ENCODE results near the gene ROR1.

Gene ROR1

GRCh38 chr1:63732666-63733065, 41.2 kb upstream of the ROR1 start:
- H3K4me3 ChIP-seq (ENCODE audit: low read length) = no peak overlapping the region
- no peak for TF ChIP-seq CTCF (conservative IDR thresholded peaks at IDR 0.05; ENCODE audit: low read depth, low read length)
- DNase-seq (ENCODE audit: low read depth) = no peak

GRCh38 chr1:63738772-63739171, 35.0 kb upstream of the ROR1 start:
- no peak for TF ChIP-seq CTCF (conservative IDR thresholded peaks at IDR 0.05; ENCODE audit: low read depth, low read length)
- no peak overlapping the region for H3K4me3 ChIP-seq (ENCODE audit: low read length)
- DNase-seq (ENCODE audit: low read depth) = no peak

- no peak overlapping the region for H3K4me3 ChIP-seq (ENCODE audit: low read length)
- TF ChIP-seq CTCF (conservative IDR thresholded peaks at IDR 0.05; ENCODE audit: low read depth, low read length) = no peak
- no peak for DNase-seq (ENCODE audit: low read depth)
These were observed 34.4 kb upstream of the ROR1 start for GRCh38 chr1:63739452-63739851.

- TF ChIP-seq CTCF (conservative IDR thresholded peaks at IDR 0.05; ENCODE audit: low read depth, low read length) = no peak
- no peak overlapping the region for H3K4me3 ChIP-seq (ENCODE audit: low read length)
- DNase-seq (ENCODE audit: low read depth) = no peak
These were observed 33.4 kb upstream of the ROR1 start for GRCh38 chr1:63740432-63740831.

GRCh38 chr1:63742526-63742925, 31.3 kb upstream of the ROR1 start:
- TF ChIP-seq CTCF (conservative IDR thresholded peaks at IDR 0.05; ENCODE audit: low read depth, low read length) = no peak
- no peak for DNase-seq (ENCODE audit: low read depth)
- no peak overlapping the region for H3K4me3 ChIP-seq (ENCODE audit: low read length)

- H3K4me3 ChIP-seq (ENCODE audit: low read length) = no peak overlapping the region
- TF ChIP-seq CTCF (conservative IDR thresholded peaks at IDR 0.05; ENCODE audit: low read depth, low read length) = no peak
- no peak for DNase-seq (ENCODE audit: low read depth)
These were observed 30.0 kb upstream of the ROR1 start for GRCh38 chr1:63743781-63744180.

- peak; percentile 75 for DNase-seq (ENCODE audit: low read depth)
- H3K4me3 ChIP-seq (ENCODE audit: low read length) = no peak overlapping the region
- no peak for TF ChIP-seq CTCF (conservative IDR thresholded peaks at IDR 0.05; ENCODE audit: low read depth, low read length)
These were observed 27.5 kb upstream of the ROR1 start for GRCh38 chr1:63746129-63746864.
